RCC 7860 (cell line): Measurements from ENCODE around the gene TAF11L13.
"Not testable (repeated sequence)": the region's sequence is repeated elsewhere in the genome, so short reads cannot be mapped to it uniquely, and the experiment has no call there.

Experiments
- DNase-seq: peaks from one replicate; pipeline ENCODE4 v3.0.0-alpha.2; 2015; ENCODE audit warnings: low spot score
- FAIRE-seq: peaks from 2 replicates; lab custom pipeline; 2012; peaks lifted over from hg19 to GRCh38; lab: Jason Lieb, UNC

The TAF11L13 gene

GRCh38 chr5:17631788-17632187, at the start of gene TAF11L13:
Gene TAF11L13, plus strand, starts transcription at chr5:17632088.
- not testable (repeated sequence) for DNase-seq, FAIRE-seq

- not testable (repeated sequence) for FAIRE-seq, DNase-seq
Observed at GRCh38 chr5:17585658-17586057, 46.2 kb upstream of the TAF11L13 start, which contains the start of gene TAF11L7. Gene TAF11L7, minus strand, starts transcription at chr5:17585758.

DNA sequence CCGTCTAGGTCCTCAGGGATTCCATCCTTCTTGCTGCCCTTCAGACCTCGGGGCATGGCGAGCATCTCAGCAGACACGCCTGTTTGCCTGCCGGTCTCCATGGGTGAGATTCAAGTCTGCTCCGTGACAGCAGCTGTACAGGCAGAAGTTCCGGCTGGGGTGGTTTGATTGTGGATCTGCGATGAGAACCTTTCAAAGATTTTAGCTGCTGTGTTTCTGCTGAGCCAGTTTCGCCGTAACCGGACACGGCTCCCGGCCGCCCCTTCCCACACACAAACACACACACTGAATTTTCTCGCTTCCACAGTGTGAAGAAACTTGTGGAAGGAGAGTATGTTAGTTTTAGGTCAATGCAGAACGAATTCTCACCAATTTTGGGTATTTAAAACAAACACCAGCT, 41.0 kb upstream of the TAF11L13 start, which contains the start of gene TAF11L8:
TSS of gene TAF11L8 (minus strand) at position 101 of the 400 bp plus-strand sequence.
- not testable (repeated sequence) for DNase-seq, FAIRE-seq

DNA sequence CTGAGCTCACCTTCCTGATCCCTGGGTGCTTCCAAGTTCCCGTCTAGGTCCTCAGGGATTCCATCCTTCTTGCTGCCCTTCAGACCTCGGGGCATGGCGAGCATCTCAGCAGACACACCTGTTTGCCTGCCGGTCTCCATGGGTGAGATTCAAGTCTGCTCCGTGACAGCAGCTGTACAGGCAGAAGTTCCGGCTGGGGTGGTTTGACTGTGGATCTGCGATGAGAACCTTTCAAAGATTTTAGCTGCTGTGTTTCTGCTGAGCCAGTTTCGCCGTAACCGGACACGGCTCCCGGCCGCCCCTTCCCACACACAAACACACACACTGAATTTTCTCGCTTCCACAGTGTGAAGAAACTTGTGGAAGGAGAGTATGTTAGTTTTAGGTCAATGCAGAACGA, 37.6 kb upstream of the TAF11L13 start, which contains the start of gene TAF11L9:
TSS of gene TAF11L9 (minus strand) at position 140 of the 400 bp plus-strand sequence.
- not testable (repeated sequence) for FAIRE-seq, DNase-seq

- not testable (repeated sequence) for DNase-seq, FAIRE-seq
Observed at GRCh38 chr5:17597728-17598127, 34.2 kb upstream of the TAF11L13 start, which contains the start of gene TAF11L10. Gene TAF11L10, minus strand, starts transcription at chr5:17597828.

- not testable (repeated sequence) for DNase-seq, FAIRE-seq
Observed at GRCh38 chr5:17603880-17604279, 28.0 kb upstream of the TAF11L13 start, which contains the start of gene TAF11L11. Gene TAF11L11, plus strand, starts transcription at chr5:17604183.

DNA sequence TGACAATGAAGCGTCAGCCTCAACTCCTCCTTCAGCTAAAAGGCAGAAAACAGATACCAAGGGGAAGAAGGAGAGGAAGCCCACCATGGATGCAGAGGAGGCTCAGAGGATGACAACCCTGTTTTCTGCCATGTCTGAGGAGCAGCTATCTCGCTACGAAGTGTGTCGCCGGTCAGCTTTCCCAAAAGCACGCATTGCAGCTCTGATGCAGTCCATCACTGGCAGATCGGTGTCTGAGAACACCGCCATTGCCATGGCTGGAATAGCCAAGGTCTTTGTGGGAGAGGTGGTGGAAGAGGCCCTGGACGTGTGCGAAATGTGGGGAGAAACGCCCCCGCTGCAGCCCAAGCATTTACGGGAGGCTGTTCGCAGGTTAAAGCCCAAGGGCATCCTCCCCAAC, 26.9 kb upstream of the TAF11L13 start:
- no peak for FAIRE-seq

DNA sequence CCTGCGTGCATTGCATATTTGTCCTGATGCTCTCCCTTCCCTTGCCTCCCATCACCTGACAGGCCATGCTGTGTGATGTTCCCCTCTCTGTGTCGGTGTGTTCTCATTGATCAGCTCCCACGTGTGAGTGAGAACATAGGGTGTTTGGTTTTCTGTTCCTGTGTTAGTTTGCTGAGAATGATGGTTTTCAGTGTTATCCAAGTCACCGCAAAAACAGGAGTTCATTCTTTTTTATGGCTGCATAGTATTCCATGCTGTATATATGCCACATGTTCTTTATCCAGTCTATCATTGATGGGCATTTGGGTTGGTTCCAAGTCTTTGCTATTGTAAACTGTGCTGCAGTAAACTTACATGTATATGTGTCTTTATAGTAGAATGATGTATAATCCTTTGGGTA, 24.4 kb upstream of the TAF11L13 start:
- not testable (repeated sequence) for DNase-seq, FAIRE-seq

More for the DNA sequence above, 26.9 kb upstream of the TAF11L13 start:
- no peak for DNase-seq

GRCh38 chr5:17610092-17610491, 21.8 kb upstream of the TAF11L13 start, which contains the start of gene TAF11L12:
Gene TAF11L12, plus strand, starts transcription at chr5:17610392.
- not testable (repeated sequence) for DNase-seq, FAIRE-seq

- DNase-seq (no peak), FAIRE-seq (no peak)
Observed at GRCh38 chr5:17614872-17615605, 16.8 kb upstream of the TAF11L13 start.

DNA sequence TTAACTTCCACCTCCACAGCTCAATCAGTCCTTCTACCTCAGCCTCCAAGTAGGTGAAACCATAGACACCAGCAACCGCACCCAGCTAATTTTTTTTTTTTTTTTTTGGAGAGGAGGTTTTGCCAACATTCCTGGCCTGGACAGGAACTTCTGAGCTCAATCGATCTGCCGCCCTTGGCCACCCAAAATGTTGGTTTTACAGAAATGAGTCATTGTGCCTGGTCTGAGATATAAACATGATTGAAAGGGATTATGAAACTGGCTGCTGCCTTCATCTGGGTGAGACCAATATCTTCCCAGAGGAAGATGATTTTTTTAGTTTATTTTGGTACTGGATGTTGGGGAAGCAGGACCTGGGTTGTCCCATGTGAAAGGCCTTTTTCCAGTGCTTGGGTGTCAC, 12.5 kb upstream of the TAF11L13 start:
- FAIRE-seq: no peak
- no peak for DNase-seq

GRCh38 chr5:17620627-17621026, 11.3 kb upstream of the TAF11L13 start:
- FAIRE-seq (no peak), DNase-seq (no peak)

- FAIRE-seq: no peak
- DNase-seq: no peak
Observed at GRCh38 chr5:17625686-17626085, 6.2 kb upstream of the TAF11L13 start.

DNA sequence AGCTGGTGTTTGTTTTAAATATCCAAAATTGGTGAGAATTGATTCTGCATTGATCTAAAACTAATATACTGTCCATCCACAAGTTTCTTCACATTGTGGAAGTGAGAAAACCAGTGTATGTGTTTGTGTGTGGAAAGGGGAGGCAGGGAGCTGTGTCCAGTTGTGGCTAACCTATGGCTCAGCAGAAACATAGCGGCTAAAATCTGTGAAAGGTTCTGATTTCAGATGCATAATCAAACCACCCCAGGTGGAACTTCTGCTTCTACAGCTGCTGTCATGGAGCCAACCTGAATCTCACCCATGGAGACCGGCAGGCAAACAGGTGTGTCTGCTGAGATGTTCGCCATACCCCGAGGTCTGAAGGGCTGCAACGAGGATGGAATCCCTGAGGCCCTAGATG, 2.3 kb downstream of the TAF11L13 start, which contains the start of gene TAF11L14:
TSS of gene TAF11L14 (plus strand) at position 301 of the 400 bp plus-strand sequence.
- DNase-seq (no peak), FAIRE-seq (no peak)

DNA sequence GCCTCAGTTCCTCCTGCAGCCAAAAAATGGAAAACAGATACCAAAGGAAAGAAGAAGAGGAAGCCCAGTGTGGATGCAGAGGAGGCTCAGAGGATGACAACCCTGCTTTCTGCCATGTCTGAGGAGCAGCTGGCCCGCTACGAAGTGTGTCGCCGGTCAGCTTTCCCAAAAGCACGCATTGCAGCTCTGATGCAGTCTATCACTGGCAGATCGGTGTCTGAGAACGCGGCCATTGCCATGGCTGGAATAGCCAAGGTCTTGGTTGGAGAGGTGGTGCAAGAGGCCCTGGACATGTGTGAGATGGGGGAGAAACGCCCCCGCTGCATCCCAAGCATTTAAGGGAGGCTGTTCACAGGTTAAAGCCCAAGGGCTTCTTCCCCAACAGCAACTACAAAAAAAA, 17.3 kb downstream of the TAF11L13 start:
- FAIRE-seq, DNase-seq: not testable (repeated sequence)

GRCh38 chr5:17655201-17655759, 23.4 kb downstream of the TAF11L13 start:
- not testable (repeated sequence) for FAIRE-seq

GRCh38 chr5:17655921-17656320, 24.0 kb downstream of the TAF11L13 start:
- FAIRE-seq (no peak), DNase-seq (no peak)

More at GRCh38 chr5:17655201-17655759, 23.4 kb downstream of the TAF11L13 start:
- not testable (repeated sequence) for DNase-seq

DNA sequence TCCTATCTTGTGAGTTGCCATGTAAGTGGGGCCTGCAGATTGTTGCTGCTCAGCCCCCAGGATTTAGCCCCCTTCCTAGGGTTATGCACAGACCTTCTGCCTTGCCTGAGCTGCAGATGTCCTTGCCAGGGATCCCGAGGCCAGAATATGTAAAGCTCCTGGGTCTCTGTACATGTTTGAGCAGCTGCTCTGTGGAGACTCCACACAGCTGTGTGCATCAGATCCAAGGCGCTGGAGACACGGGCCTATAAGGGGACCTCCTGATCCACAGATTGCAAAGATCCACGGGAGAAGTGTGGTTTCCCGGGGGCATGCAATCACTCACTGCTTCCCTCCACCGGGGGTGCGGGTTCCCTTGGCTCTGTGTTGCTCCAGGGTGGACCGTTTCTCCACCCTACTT, 31.3 kb downstream of the TAF11L13 start:
- DNase-seq (no peak), FAIRE-seq (no peak)

- DNase-seq (no peak), FAIRE-seq (no peak)
Observed at GRCh38 chr5:17665836-17666235, 33.9 kb downstream of the TAF11L13 start.

GRCh38 chr5:17666726-17667235, 34.9 kb downstream of the TAF11L13 start:
- FAIRE-seq: no peak
- no peak for DNase-seq

- DNase-seq: no peak
Observed at GRCh38 chr5:17670353-17670752, 38.5 kb downstream of the TAF11L13 start.

More at GRCh38 chr5:17670353-17670752, 38.5 kb downstream of the TAF11L13 start:
- FAIRE-seq: no peak
